ENCODE results near the gene SLBP. TPM values are rescaled to one million over a fixed set of nuclear protein-coding genes. Genes with fewer than 3 reads are reported as not detected.

SLBP gene
- total and polyA plus RNA-seq, 2 experiments from 2014 or later, result 39.9 to 62.0 TPM

GRCh38 chr4:1720163-1720983, 8.3 kb upstream of the SLBP start:
- H3K9me3 ChIP-seq (ENCODE audit: low read depth), result no peaks in the 10 kb centered on the region
- H3K4me3 ChIP-seq, result peak overlapping the region; percentile 68
- H3K27ac ChIP-seq, result peak overlapping the region; percentile 85
- H3K27me3 ChIP-seq, result no peaks in the 10 kb centered on the region
- peaks cover 4% of the 10 kb centered on the region for H3K36me3 ChIP-seq
- TF ChIP-seq CTCF (IDR thresholded peaks at IDR 0.05; ENCODE audit: low read depth, low read length), result no peak
- peaks cover 11% of the 10 kb centered on the region for H3K4me1 ChIP-seq (ENCODE audit: low read depth)
- DNase-seq (ENCODE audit: low read depth in 1 of 2, low spot score in 1 of 2), result peak; percentile 53 to 71

- Histone ChIP-seq H3K4me1 (ENCODE audit: low read depth) (peaks cover 11% of the 10 kb centered on the region), H3K27me3 (no peaks in the 10 kb centered on the region), H3K9me3 (ENCODE audit: low read depth) (no peaks in the 10 kb centered on the region), H3K4me3 (no peak overlapping the region), H3K27ac (no peak overlapping the region), H3K36me3 (peaks cover 4% of the 10 kb centered on the region)
- no peak for TF ChIP-seq CTCF (IDR thresholded peaks at IDR 0.05; ENCODE audit: low read depth, low read length)
- no peak for DNase-seq (ENCODE audit: low read depth in 1 of 2, low spot score in 1 of 2)
Observed at GRCh38 chr4:1718095-1718850, 6.2 kb upstream of the SLBP start.

- TF ChIP-seq CTCF (IDR thresholded peaks at IDR 0.05; ENCODE audit: low read depth, low read length), result no peak
- DNase-seq (ENCODE audit: low read depth in 1 of 2, low spot score in 1 of 2), result no peak
Observed at GRCh38 chr4:1717129-1718094, 5.3 kb upstream of the SLBP start.

GRCh38 chr4:1716065-1716945, 4.2 kb upstream of the SLBP start:
- H3K4me1 ChIP-seq (ENCODE audit: low read depth), result peaks cover 11% of the 10 kb centered on the region
- no peak for TF ChIP-seq CTCF (IDR thresholded peaks at IDR 0.05; ENCODE audit: low read depth, low read length)
- H3K27ac ChIP-seq, result no peak overlapping the region
- H3K4me3 ChIP-seq, result no peak overlapping the region
- H3K27me3 ChIP-seq, result no peaks in the 10 kb centered on the region
- no peak for DNase-seq (ENCODE audit: low read depth in 1 of 2, low spot score in 1 of 2)
- peaks cover 4% of the 10 kb centered on the region for H3K36me3 ChIP-seq
- no peaks in the 10 kb centered on the region for H3K9me3 ChIP-seq (ENCODE audit: low read depth)

More at GRCh38 chr4:1717129-1718094, 5.3 kb upstream of the SLBP start:
- Histone ChIP-seq H3K4me3 (no peak overlapping the region), H3K27ac (no peak overlapping the region), H3K36me3 (peaks cover 4% of the 10 kb centered on the region), H3K9me3 (ENCODE audit: low read depth) (no peaks in the 10 kb centered on the region), H3K4me1 (ENCODE audit: low read depth) (peaks cover 11% of the 10 kb centered on the region), H3K27me3 (no peaks in the 10 kb centered on the region)
